Mesenchymal stem cell (in vitro differentiated cells and primary cell): ENCODE results near the gene CDH3. TPM values are rescaled to one million over a fixed set of nuclear protein-coding genes. Genes with fewer than 3 reads are reported as not detected.

Source experiments
- DNase-seq: peaks from one replicate; pipeline ENCODE4 v3.0.0-alpha.2; 2013
- H2AFZ ChIP-seq: one replicate; pipeline ENCODE4 v1.6.1; 2013; ENCODE audit warnings: low read depth, mild to moderate bottlenecking, control low read depth, inconsistent platforms, low read length, moderate library complexity
- H2AK5ac ChIP-seq: 2 replicates; pipeline ENCODE4 v1.6.1; 2013; ENCODE audit warnings: low read length, moderate library complexity, mild to moderate bottlenecking, inconsistent platforms; ENCODE audit not compliant: severe bottlenecking
- H2BK120ac ChIP-seq: one replicate; pipeline ENCODE4 v1.6.1; 2013; ENCODE audit warnings: low read depth, mild to moderate bottlenecking, inconsistent platforms, low read length, moderate library complexity
- H2BK12ac ChIP-seq, 2 experiments: one replicate each; pipeline ENCODE4 v1.6.1; 2013; ENCODE audit warnings: inconsistent platforms in 2 of 2, low read length in 2 of 2, mild to moderate bottlenecking in 2 of 2, moderate library complexity in 2 of 2, control low read depth in 1 of 2
- H2BK15ac ChIP-seq: one replicate; pipeline ENCODE4 v1.6.1; 2013; ENCODE audit warnings: mild to moderate bottlenecking, low read depth, inconsistent platforms; ENCODE audit not compliant: poor library complexity, severe bottlenecking
- H2BK5ac ChIP-seq: 2 replicates; pipeline ENCODE4 v1.6.1; 2013; ENCODE audit warnings: low read depth, mild to moderate bottlenecking, low read length, control low read depth, inconsistent platforms; ENCODE audit not compliant: poor library complexity, severe bottlenecking
- H3K14ac ChIP-seq, 2 experiments: one replicate each; pipeline ENCODE4 v1.6.1; 2013; ENCODE audit warnings: inconsistent platforms in 2 of 2, low read length in 2 of 2, control low read depth in 1 of 2, mild to moderate bottlenecking in 1 of 2, moderate library complexity in 1 of 2
- H3K18ac ChIP-seq, 2 experiments: one replicate each; pipeline ENCODE4 v1.6.1; 2013; ENCODE audit warnings: inconsistent platforms in 2 of 2, low read length in 2 of 2, control low read depth in 1 of 2, low read depth in 1 of 2, mild to moderate bottlenecking in 1 of 2
- H3K23ac ChIP-seq, 2 experiments: one replicate each; pipeline ENCODE4 v1.6.1; 2013; ENCODE audit warnings: inconsistent platforms in 2 of 2, low read length in 2 of 2, mild to moderate bottlenecking in 2 of 2, moderate library complexity in 2 of 2, control low read depth in 1 of 2
- H3K27ac ChIP-seq: 2 replicates; pipeline ENCODE4 v1.5.1; 2013; ENCODE audit warnings: mild to moderate bottlenecking, moderate library complexity, low read length, control low read depth, inconsistent platforms; ENCODE audit not compliant: poor library complexity, severe bottlenecking
- H3K27me3 ChIP-seq, 2 experiments: 2 replicates each; pipeline versions ENCODE4 v1.6.1 to v1.7.0; 2013; ENCODE audit warnings: low read length in 2 of 2, mild to moderate bottlenecking in 2 of 2, moderate library complexity in 2 of 2, control low read depth in 1 of 2, inconsistent platforms in 1 of 2; ENCODE audit not compliant: control insufficient read depth in 1 of 2, insufficient read depth in 1 of 2
- H3K36me3 ChIP-seq, 2 experiments: 2 replicates each; pipeline versions ENCODE4 v1.6.1 to v1.7.0; 2013; ENCODE audit warnings: low read length in 2 of 2, control low read depth in 1 of 2, inconsistent platforms in 1 of 2, low read depth in 1 of 2, mild to moderate bottlenecking in 1 of 2; ENCODE audit not compliant: insufficient read depth in 2 of 2, control insufficient read depth in 1 of 2
- H3K4ac ChIP-seq, 2 experiments: one replicate each; pipeline ENCODE4 v1.6.1; 2013; ENCODE audit warnings: inconsistent platforms in 2 of 2, low read length in 2 of 2, mild to moderate bottlenecking in 2 of 2, moderate library complexity in 2 of 2, control low read depth in 1 of 2, low read depth in 1 of 2
- H3K4me1 ChIP-seq: 2 replicates; pipeline ENCODE4 v1.6.1; 2013; ENCODE audit warnings: low read depth, low read length, control low read depth; ENCODE audit not compliant: control insufficient read depth, insufficient read depth
- H3K4me2 ChIP-seq: 2 replicates; pipeline ENCODE4 v1.6.1; 2013; ENCODE audit warnings: low read length, mild to moderate bottlenecking, inconsistent platforms; ENCODE audit not compliant: poor library complexity, severe bottlenecking
- H3K4me3 ChIP-seq, 2 experiments: 2 replicates each; pipeline versions ENCODE4 v1.5.1 to v1.7.0; 2013; ENCODE audit warnings: low read length in 2 of 2, mild to moderate bottlenecking in 2 of 2, control low read depth in 1 of 2, low read depth in 1 of 2; ENCODE audit not compliant: insufficient read depth in 1 of 2
- H3K79me1 ChIP-seq: replicated peaks from 2 replicates; pipeline ENCODE4 v1.6.1; 2013; ENCODE audit warnings: mild to moderate bottlenecking, control low read depth, low read length, inconsistent platforms; ENCODE audit not compliant: poor library complexity, severe bottlenecking
- H3K9ac ChIP-seq: 2 replicates; pipeline ENCODE4 v1.7.0; 2013; ENCODE audit warnings: mild to moderate bottlenecking, low read length, moderate library complexity
- H3K9me3 ChIP-seq: 2 replicates; pipeline ENCODE4 v1.7.0; 2013; ENCODE audit warnings: mild to moderate bottlenecking, low read length; ENCODE audit not compliant: control insufficient read depth
- H4K8ac ChIP-seq: one replicate; pipeline ENCODE4 v1.6.1; 2013; ENCODE audit warnings: inconsistent platforms, mild to moderate bottlenecking, low read length, moderate library complexity
- H4K91ac ChIP-seq: one replicate; pipeline ENCODE4 v1.6.1; 2013; ENCODE audit warnings: mild to moderate bottlenecking, low read length, inconsistent platforms
- WGBS: methylation state at CpG from one replicate; pipeline ENCODE4 v1.1.7; 2013; ENCODE audit warnings: mixed read lengths; 5-methylcytosine and 5-hydroxymethylcytosine counted together
- small RNA-seq: library from polyadenylated mRNA; stranded (forward); fragments of <200 nt; extraction: miRNeasy Mini kit (QIAGEN cat#:217004); gene quantifications from one replicate; pipeline ENCODE3, GENCODE V24; 2013; ENCODE audit warnings: low read depth

The CDH3 gene

DNA sequence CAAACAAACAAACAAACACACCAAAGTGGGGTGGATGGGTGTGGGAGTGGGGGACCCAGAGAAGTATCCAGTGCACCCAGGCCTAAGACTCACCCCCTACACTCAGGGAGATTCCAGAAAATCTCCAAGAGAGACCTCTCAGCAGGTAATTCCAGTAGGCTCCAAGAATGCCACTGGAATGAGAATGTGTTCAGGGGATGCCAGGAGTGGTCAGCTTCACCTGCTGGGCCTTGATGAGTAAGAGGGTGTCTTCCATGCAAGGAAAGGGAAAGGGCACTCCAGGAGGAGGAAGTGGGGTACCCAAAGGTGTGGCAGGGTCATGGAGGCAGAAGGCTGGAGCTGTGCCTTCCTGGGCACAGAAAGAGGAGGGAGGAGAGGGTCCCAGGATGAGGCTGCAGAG, 101.8 kb downstream of the CDH3 start:
- Histone ChIP-seq H4K91ac (no peak overlapping the region), H2BK120ac (no peak overlapping the region), H3K18ac (no peak overlapping the region), H3K79me1 (no peaks in the 10 kb centered on the region), H2BK15ac (no peak overlapping the region), H3K14ac (no peak overlapping the region), H3K27me3 (peaks cover 0 to 55% of the 10 kb centered on the region in 2 experiments), H3K4me3 (no peak overlapping the region), H3K9ac (no peak overlapping the region), H4K8ac (no peak overlapping the region), H2AK5ac (peak overlapping the region; percentile 55), H3K4ac (no peak overlapping the region), H2BK5ac (no peak overlapping the region), H3K36me3 (no peaks in the 10 kb centered on the region), H2AFZ (no peak overlapping the region), H3K23ac (no peak overlapping the region), H3K27ac (no peak overlapping the region), H2BK12ac (no peak overlapping the region), H3K4me2 (no peak overlapping the region), H3K9me3 (no peaks in the 10 kb centered on the region), H3K4me1 (peaks cover 18% of the 10 kb centered on the region)
- no peak for DNase-seq

DNA sequence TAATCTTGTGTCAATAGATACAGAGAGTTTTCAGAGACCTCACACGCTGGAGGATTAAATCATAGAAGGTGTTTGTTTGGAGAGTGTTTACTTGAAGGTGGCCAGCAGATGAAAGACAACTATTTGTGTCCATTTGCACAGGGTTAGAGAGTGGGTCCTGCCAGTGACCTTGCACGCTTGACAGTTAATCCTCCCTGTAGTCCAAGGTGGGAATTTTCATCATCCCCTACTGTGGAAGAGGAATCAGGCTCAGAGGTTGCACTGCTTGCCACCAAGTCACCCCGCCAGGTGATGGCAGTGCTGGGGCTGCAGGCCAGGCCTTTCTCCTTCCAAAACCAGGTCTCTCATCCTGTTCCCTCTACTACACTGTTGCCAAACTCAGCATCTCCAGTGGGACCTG, 104.3 kb downstream of the CDH3 start:
- H3K4me1 ChIP-seq: peaks cover 13% of the 10 kb centered on the region
- H2BK12ac ChIP-seq: no peak overlapping the region
- H3K9ac ChIP-seq: no peak overlapping the region
- H3K14ac ChIP-seq: no peak overlapping the region
- H3K18ac ChIP-seq: no peak overlapping the region
- H3K36me3 ChIP-seq: no peaks in the 10 kb centered on the region
- H2AK5ac ChIP-seq: no peak overlapping the region
- no peak overlapping the region for H3K4me2 ChIP-seq
- 71% methylated on average over 3 of the region's 3 CpGs for WGBS
- no peak overlapping the region for H4K8ac ChIP-seq
- H2BK120ac ChIP-seq: no peak overlapping the region
- no peak overlapping the region for H3K4ac ChIP-seq
- no peak overlapping the region for H3K4me3 ChIP-seq
- no peak overlapping the region for H3K23ac ChIP-seq
- no peak overlapping the region for H4K91ac ChIP-seq
- H3K27me3 ChIP-seq: peaks cover 0 to 53% of the 10 kb centered on the region in 2 experiments
- H3K9me3 ChIP-seq: no peaks in the 10 kb centered on the region
- no peak overlapping the region for H2BK15ac ChIP-seq
- no peaks in the 10 kb centered on the region for H3K79me1 ChIP-seq
- no peak overlapping the region for H3K27ac ChIP-seq
- no peak overlapping the region for H2AFZ ChIP-seq
- no peak overlapping the region for H2BK5ac ChIP-seq
- DNase-seq: no peak

Small RNAs within 50 kb of the gene (small RNA-seq; reads per million reads assigned to genes)
- not detected for gene HSPE1P5
- gene RF01233: not detected
- gene RNA5SP429: not detected
